CD4-positive, alpha-beta T cell treated with Interleukin-10 for 1 hour (primary cell): ENCODE measurements around the gene SEMA6C.
A peak's percentile ranks its signal among the peaks of the same experiment; 100 is the strongest.
"Not testable (repeated sequence)": the region's sequence is repeated elsewhere in the genome, so short reads cannot be mapped to it uniquely, and the experiment has no call there.

Experiments
- DNase-seq: peaks from one replicate; pipeline ENCODE4 v3.0.0-alpha.2; 2020

SEMA6C gene

GRCh38 chr1:151146412-151147131 is at the start of gene SEMA6C:
Gene SEMA6C, minus strand, starts transcription at chr1:151146631. Its CDS starts 4,010 bp downstream, at chr1:151142621.
- peak; percentile 89 for DNase-seq

- DNase-seq: not testable (repeated sequence)
Observed at GRCh38 chr1:151194894-151195594, 48.6 kb upstream of the SEMA6C start.

- DNase-seq: no peak
Observed at GRCh38 chr1:151193856-151194255, 47.4 kb upstream of the SEMA6C start.

- DNase-seq: no peak
Observed at GRCh38 chr1:151193304-151193703, 46.9 kb upstream of the SEMA6C start.

- no peak for DNase-seq
Observed at GRCh38 chr1:151192047-151192446, 45.6 kb upstream of the SEMA6C start.

GRCh38 chr1:151189637-151190445 is 43.4 kb upstream of the SEMA6C start, which contains the start of gene VPS72:
Gene VPS72, minus strand, starts transcription at chr1:151190197. Its CDS starts 76 bp downstream, at chr1:151190121.
- peak; percentile 87 for DNase-seq

GRCh38 chr1:151188667-151189066 is 42.2 kb upstream of the SEMA6C start:
- not testable (repeated sequence) for DNase-seq

GRCh38 chr1:151187205-151187604 is 40.8 kb upstream of the SEMA6C start:
- DNase-seq: no peak

GRCh38 chr1:151184211-151184610 is 37.8 kb upstream of the SEMA6C start:
- DNase-seq: no peak

GRCh38 chr1:151176514-151177045 is 30.1 kb upstream of the SEMA6C start:
- no peak for DNase-seq

- DNase-seq: no peak
Observed at GRCh38 chr1:151175863-151176262, 29.4 kb upstream of the SEMA6C start, which contains the start of gene TMOD4. Gene TMOD4, minus strand, starts transcription at chr1:151175981. Its CDS starts 1,106 bp downstream, at chr1:151174875.

GRCh38 chr1:151175041-151175741 is 28.8 kb upstream of the SEMA6C start:
- no peak for DNase-seq

- no peak for DNase-seq
Observed at GRCh38 chr1:151171190-151171589, 24.8 kb upstream of the SEMA6C start.

GRCh38 chr1:151167116-151167515 is 20.7 kb upstream of the SEMA6C start:
- no peak for DNase-seq

- DNase-seq: no peak
Observed at GRCh38 chr1:151166505-151166956, 20.1 kb upstream of the SEMA6C start.

- peak; percentile 98 for DNase-seq
Observed at GRCh38 chr1:151165738-151166504, 19.5 kb upstream of the SEMA6C start, which contains the start of the genes LYSMD1 and SCNM1. Gene LYSMD1, minus strand, starts transcription at chr1:151165902. Its CDS starts 644 bp downstream, at chr1:151165258. Gene SCNM1, plus strand, starts transcription at chr1:151166144. Its CDS starts 9 bp downstream, at chr1:151166153.

- DNase-seq: no peak
Observed at GRCh38 chr1:151165281-151165737, 18.9 kb upstream of the SEMA6C start.

GRCh38 chr1:151164732-151165280 is 18.4 kb upstream of the SEMA6C start:
- no peak for DNase-seq

GRCh38 chr1:151159373-151159772 is 12.9 kb upstream of the SEMA6C start:
- no peak for DNase-seq

- DNase-seq: no peak
Observed at GRCh38 chr1:151158751-151159251, 12.4 kb upstream of the SEMA6C start.
